Gastrocnemius medialis (tissue), 4 donors: ENCODE results near the gene PHTF2.

Experiments
- POLR2A ChIP-seq, 2 donors: fragments of 450-650 bp; IDR thresholded peaks; one replicate each; pipeline ENCODE4 v1.6.1; 2017; ENCODE audit warnings: antibody characterized with exemption in 2 of 2, mild to moderate bottlenecking in 2 of 2, moderate library complexity in 2 of 2
- TF ChIP-seq, protein P1 (sequence below), 5 experiments: fragments of 450-650 bp in 3 of 5; fragments of 200-600 bp in 2 of 5; sonication (generic) in 2 of 5; IDR thresholded peaks in 4 of 5; conservative IDR thresholded peaks in 1 of 5; 1 replicate in 4 of 5; 2 replicates in 1 of 5; pipeline ENCODE4 v1.5.1; 2016 to 2019; ENCODE audit warnings: antibody characterized with exemption in 5 of 5, mild to moderate bottlenecking in 3 of 5, moderate library complexity in 3 of 5

DNA sequence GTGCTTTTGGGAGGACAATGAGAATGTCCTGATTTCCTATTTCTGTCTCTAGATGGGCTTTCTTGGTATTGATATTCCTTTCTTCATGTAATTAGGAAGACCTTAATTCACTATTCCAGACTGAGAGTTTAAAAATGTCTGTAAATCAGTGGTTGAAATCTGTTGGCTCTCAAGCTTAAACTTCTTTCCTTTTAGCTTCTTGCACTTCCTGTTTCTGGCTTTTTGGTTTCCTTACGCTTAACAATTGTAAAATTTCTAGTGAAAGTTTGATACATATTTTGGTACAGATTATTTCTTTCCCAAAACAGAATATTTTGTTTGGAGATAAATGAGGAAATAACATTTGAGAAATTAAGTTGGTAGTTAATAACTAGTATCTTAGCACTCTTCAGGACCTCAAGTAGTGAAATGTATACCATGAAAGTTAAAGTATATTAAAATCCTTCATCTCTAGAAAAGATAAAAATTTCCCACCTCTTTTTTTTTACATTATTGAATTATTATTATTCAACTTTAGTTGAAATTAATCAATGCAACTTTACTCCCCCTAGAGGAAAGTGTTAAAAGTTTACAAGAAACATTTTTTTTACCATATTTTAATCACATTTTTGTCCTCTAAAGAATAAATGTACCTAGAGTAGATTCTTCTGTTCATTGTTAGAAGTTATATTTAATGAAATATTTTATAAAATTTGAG is 137.2 kb downstream of the PHTF2 start:
- TF ChIP-seq, protein P1, sequence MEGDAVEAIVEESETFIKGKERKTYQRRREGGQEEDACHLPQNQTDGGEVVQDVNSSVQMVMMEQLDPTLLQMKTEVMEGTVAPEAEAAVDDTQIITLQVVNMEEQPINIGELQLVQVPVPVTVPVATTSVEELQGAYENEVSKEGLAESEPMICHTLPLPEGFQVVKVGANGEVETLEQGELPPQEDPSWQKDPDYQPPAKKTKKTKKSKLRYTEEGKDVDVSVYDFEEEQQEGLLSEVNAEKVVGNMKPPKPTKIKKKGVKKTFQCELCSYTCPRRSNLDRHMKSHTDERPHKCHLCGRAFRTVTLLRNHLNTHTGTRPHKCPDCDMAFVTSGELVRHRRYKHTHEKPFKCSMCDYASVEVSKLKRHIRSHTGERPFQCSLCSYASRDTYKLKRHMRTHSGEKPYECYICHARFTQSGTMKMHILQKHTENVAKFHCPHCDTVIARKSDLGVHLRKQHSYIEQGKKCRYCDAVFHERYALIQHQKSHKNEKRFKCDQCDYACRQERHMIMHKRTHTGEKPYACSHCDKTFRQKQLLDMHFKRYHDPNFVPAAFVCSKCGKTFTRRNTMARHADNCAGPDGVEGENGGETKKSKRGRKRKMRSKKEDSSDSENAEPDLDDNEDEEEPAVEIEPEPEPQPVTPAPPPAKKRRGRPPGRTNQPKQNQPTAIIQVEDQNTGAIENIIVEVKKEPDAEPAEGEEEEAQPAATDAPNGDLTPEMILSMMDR (IDR thresholded peaks at IDR 0.05 in 4 of 5, conservative IDR thresholded peaks at IDR 0.05 in 1 of 5): peak in 1 of 5 experiments; percentile 33
- no peak for TF ChIP-seq POLR2A (IDR thresholded peaks at IDR 0.05)
